Stimulated activated CD8-positive, alpha-beta memory T cell treated with anti-CD3 and anti-CD28 coated beads, Interleukin-4, amount 100 ng/mL, for 1 hour (primary cell): ENCODE data around the gene PRICKLE1.

Experiments used
- DNase-seq, 2 donors: peaks; one replicate each; pipeline ENCODE4 v3.0.0-alpha.2; 2020; ENCODE audit warnings: low read depth in 2 of 2, low spot score in 1 of 2

The PRICKLE1 gene

GRCh38 chr12:42462486-42462885 lies 127.1 kb downstream of the PRICKLE1 start:
- no peak for DNase-seq

- DNase-seq = no peak
Measured at GRCh38 chr12:42459336-42459847, 130.2 kb downstream of the PRICKLE1 start.

- no peak for DNase-seq
Measured at GRCh38 chr12:42458575-42458974, 131.0 kb downstream of the PRICKLE1 start.

GRCh38 chr12:42450248-42450647 lies 139.3 kb downstream of the PRICKLE1 start:
- no peak for DNase-seq

GRCh38 chr12:42448841-42449240 lies 140.7 kb downstream of the PRICKLE1 start:
- no peak for DNase-seq

GRCh38 chr12:42447371-42447786 lies 142.2 kb downstream of the PRICKLE1 start:
- DNase-seq = no peak

GRCh38 chr12:42446761-42447160 lies 142.8 kb downstream of the PRICKLE1 start:
- DNase-seq = no peak

- no peak for DNase-seq
Measured at GRCh38 chr12:42445891-42446290, 143.7 kb downstream of the PRICKLE1 start.

GRCh38 chr12:42444192-42444943 lies 145.2 kb downstream of the PRICKLE1 start:
- DNase-seq = no peak

GRCh38 chr12:42442888-42443287 lies 146.7 kb downstream of the PRICKLE1 start:
- DNase-seq = no peak

- no peak for DNase-seq
Measured at GRCh38 chr12:42442311-42442759, 147.2 kb downstream of the PRICKLE1 start.

- no peak for DNase-seq
Measured at GRCh38 chr12:42440608-42441007, 148.9 kb downstream of the PRICKLE1 start.

GRCh38 chr12:42432517-42433140 lies 156.9 kb downstream of the PRICKLE1 start:
- DNase-seq = no peak

GRCh38 chr12:42428850-42429249 lies 160.7 kb downstream of the PRICKLE1 start:
- no peak for DNase-seq

- DNase-seq = no peak
Measured at GRCh38 chr12:42426746-42427145, 162.8 kb downstream of the PRICKLE1 start.

GRCh38 chr12:42422785-42423184 lies 166.8 kb downstream of the PRICKLE1 start:
- no peak for DNase-seq

GRCh38 chr12:42421844-42422779 lies 167.4 kb downstream of the PRICKLE1 start:
- DNase-seq = no peak

GRCh38 chr12:42420395-42420794 lies 169.2 kb downstream of the PRICKLE1 start:
- DNase-seq = no peak

- DNase-seq = no peak
Measured at GRCh38 chr12:42410340-42410739, 179.2 kb downstream of the PRICKLE1 start.

GRCh38 chr12:42409471-42409870 lies 180.1 kb downstream of the PRICKLE1 start:
- DNase-seq = no peak

GRCh38 chr12:42407306-42407705 lies 182.2 kb downstream of the PRICKLE1 start:
- no peak for DNase-seq
